Measurements from ENCODE around the gene DPH7.
"Not testable (repeated sequence)": the region's sequence is repeated elsewhere in the genome, so short reads cannot be mapped to it uniquely, and the experiment has no call there.

DPH7 gene

DNA sequence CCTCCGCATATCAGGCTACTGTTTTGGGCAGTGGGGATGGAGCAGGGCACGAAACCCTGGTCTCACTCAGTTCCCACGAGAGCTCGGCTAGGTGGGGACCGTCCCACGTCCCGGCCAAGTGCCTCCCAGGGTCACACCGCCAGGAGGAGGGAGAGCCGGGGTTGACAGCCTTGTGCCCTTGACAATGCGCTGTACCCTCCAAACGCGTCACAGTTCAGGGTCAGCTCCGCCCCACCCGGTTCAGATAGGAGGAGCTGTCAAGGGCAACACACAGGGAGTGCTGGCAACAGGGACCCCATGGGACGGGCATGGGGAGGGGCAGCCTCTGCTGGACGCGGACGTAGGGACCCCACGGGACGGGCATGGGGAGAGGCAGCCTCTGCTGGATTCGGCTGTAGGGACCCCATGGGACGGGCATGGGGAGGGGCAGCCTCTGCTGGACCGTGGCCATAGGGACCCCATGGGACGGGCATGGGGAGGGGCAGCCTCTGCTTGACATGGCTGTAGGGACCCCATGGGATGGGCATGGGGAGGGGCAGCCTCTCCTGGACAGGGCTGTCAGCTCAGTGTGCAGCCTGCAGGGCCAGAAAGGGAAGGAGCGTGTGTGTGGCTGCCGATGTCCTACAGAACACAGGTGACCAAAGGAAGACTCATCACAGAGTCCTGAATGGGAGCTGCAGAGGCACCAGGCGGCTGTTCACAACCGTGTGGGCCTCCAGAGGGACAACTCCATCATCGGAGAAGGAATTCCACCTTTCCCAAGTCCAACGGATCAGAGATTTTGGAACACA lies 57.9 kb downstream of the DPH7 start:
- no peaks in the 10 kb centered on the region for H3K36me3 ChIP-seq (ENCODE audit: insufficient read depth, low read depth, low read length)
- H3K9me3 ChIP-seq (ENCODE audit: insufficient read depth, low read depth, low read length): no peaks in the 10 kb centered on the region
- H3K9ac ChIP-seq (ENCODE audit: low read depth, low read length): no peak overlapping the region
- H3K4me1 ChIP-seq (ENCODE audit: insufficient read depth, low read length): no peaks in the 10 kb centered on the region
- H3K27ac ChIP-seq (ENCODE audit: low read length): no peak overlapping the region
- H3K27me3 ChIP-seq (ENCODE audit: insufficient read depth, low read length): no peaks in the 10 kb centered on the region
- H3K4me3 ChIP-seq (ENCODE audit: low read length): no peak overlapping the region

DNA sequence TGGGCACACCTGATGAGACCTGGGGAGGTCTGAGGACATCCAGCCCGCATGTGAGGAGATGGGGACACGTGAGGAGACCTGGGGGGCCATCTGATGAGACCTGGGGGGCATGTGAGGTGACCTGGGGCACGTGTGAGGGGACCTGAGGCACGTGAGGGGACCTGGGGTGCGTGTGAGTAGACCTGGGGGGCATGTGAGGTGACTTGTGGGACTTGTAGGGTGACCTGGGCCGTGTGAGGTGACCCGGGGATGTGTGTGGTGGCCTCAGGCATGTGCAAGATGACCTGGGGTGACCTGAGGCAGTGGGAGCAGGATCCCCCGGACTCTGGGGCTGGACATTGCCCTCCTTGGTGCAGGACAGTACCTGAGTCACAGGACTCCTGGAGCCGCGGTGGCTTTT lies 59.2 kb downstream of the DPH7 start:
- no peak overlapping the region for H3K27ac ChIP-seq (ENCODE audit: low read length)
- H3K9me3 ChIP-seq (ENCODE audit: insufficient read depth, low read depth, low read length): no peaks in the 10 kb centered on the region
- no peaks in the 10 kb centered on the region for H3K27me3 ChIP-seq (ENCODE audit: insufficient read depth, low read length)
- H3K9ac ChIP-seq (ENCODE audit: low read depth, low read length): no peak overlapping the region
- no peaks in the 10 kb centered on the region for H3K4me1 ChIP-seq (ENCODE audit: insufficient read depth, low read length)
- no peaks in the 10 kb centered on the region for H3K36me3 ChIP-seq (ENCODE audit: insufficient read depth, low read depth, low read length)
- H3K4me3 ChIP-seq (ENCODE audit: low read length): no peak overlapping the region

DNA sequence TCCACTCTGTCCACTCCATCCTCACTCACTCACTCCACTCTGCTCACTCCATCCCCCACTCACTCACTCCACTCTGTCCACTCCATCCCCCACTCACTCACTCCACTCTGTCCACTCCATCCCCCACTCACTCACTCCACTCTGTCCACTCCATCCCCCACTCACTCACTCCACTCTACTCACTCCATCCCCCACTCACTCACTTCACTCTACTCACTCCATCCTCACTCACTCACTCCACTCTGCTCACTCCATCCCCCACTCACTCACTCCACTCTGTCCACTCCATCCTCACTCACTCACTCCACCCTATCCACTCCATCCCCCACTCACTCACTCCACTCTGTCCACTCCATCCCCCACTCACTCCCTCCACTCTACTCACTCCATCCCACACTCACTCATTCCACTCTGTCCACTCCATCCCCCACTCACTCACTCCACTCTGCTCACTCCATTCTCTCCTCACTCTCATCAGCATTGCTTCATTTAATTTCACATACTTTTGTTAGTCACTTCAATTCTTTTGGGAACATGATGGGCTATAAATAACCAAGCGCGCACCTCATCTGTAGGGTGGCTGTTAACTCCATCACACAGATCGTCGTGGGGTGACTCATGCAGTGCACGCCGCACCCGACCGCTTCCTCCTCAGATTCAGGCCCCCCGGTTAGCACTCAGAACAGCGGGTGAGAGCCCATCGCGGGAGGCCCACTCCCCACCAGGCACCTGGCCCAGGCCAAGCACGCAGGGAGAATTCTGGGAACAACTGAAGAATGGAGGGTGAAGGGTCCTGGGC lies 59.9 kb downstream of the DPH7 start:
- not testable (repeated sequence) for H3K27me3 ChIP-seq (ENCODE audit: insufficient read depth, low read length); H3K27ac ChIP-seq (ENCODE audit: low read length); H3K4me1 ChIP-seq (ENCODE audit: insufficient read depth, low read length); H3K9me3 ChIP-seq (ENCODE audit: insufficient read depth, low read depth, low read length); H3K4me3 ChIP-seq (ENCODE audit: low read length); H3K9ac ChIP-seq (ENCODE audit: low read depth, low read length); H3K36me3 ChIP-seq (ENCODE audit: insufficient read depth, low read depth, low read length)

DNA sequence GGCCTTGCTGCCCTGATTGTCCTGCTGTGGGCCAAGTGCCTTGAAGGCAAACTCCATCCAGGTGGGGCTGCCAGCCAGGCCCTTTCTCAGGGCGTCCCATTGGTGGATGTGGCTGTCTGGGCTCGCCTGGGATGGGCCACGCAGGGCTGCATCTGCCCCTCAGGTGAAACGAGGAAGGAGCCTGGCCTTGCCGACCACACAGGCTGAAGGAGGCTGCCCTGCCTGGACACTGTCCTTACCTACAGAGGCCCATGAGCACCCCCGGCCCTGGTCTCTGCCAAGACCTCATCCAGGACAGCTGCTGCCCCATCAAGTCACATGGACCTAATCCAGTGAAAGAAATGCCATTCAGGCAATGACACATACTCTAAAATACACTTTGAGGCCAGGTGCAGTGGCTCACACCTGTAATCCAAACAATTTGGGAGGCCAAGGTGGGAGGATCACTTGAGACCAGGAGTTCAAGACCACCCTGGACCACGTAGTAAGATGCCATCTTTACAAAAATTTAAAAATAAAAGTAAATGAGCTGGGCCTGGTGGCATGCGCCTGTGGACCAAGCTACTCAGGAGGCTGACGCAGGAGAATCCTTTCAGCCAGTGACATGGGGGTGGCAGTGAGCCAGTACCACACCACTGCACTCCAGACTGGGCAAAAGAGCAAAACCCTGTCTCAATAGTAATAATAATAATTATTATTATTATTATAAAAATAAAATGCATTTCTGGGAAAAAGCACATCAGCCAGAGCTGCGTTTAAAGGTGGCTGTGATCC lies 62.4 kb downstream of the DPH7 start:
- H3K4me1 ChIP-seq (ENCODE audit: insufficient read depth, low read length): no peaks in the 10 kb centered on the region
- H3K27me3 ChIP-seq (ENCODE audit: insufficient read depth, low read length): no peaks in the 10 kb centered on the region
- no peak overlapping the region for H3K9ac ChIP-seq (ENCODE audit: low read depth, low read length)
- no peaks in the 10 kb centered on the region for H3K36me3 ChIP-seq (ENCODE audit: insufficient read depth, low read depth, low read length)
- no peaks in the 10 kb centered on the region for H3K9me3 ChIP-seq (ENCODE audit: insufficient read depth, low read depth, low read length)
- no peak overlapping the region for H3K27ac ChIP-seq (ENCODE audit: low read length)
- no peak overlapping the region for H3K4me3 ChIP-seq (ENCODE audit: low read length)

DNA sequence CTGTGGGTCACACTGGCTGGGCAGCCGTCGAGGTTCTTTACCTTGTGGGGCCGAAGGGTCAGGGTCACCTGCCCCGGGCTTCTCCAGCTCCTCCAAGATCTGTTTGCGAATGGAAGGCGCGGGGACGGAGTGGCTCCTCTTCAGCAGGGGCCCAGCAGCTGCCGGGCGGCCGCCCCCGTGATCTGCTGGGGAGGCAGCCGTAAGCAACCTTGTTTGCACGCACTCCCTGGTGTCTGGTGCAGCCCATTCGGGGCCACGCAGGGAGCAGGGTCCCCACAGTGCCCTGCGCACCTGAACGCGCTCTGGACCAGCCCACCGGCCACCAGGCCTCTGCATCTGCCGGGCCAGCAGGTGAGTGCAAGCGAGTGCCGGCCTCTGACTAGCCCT lies 63.4 kb downstream of the DPH7 start:
- Histone ChIP-seq H3K27me3 (ENCODE audit: insufficient read depth, low read length) (no peaks in the 10 kb centered on the region), H3K4me1 (ENCODE audit: insufficient read depth, low read length) (no peaks in the 10 kb centered on the region), H3K36me3 (ENCODE audit: insufficient read depth, low read depth, low read length) (no peaks in the 10 kb centered on the region), H3K9ac (ENCODE audit: low read depth, low read length) (no peak overlapping the region), H3K27ac (ENCODE audit: low read length) (no peak overlapping the region), H3K4me3 (ENCODE audit: low read length) (no peak overlapping the region), H3K9me3 (ENCODE audit: insufficient read depth, low read depth, low read length) (no peaks in the 10 kb centered on the region; the same call in 1 of the 2 replicates)

DNA sequence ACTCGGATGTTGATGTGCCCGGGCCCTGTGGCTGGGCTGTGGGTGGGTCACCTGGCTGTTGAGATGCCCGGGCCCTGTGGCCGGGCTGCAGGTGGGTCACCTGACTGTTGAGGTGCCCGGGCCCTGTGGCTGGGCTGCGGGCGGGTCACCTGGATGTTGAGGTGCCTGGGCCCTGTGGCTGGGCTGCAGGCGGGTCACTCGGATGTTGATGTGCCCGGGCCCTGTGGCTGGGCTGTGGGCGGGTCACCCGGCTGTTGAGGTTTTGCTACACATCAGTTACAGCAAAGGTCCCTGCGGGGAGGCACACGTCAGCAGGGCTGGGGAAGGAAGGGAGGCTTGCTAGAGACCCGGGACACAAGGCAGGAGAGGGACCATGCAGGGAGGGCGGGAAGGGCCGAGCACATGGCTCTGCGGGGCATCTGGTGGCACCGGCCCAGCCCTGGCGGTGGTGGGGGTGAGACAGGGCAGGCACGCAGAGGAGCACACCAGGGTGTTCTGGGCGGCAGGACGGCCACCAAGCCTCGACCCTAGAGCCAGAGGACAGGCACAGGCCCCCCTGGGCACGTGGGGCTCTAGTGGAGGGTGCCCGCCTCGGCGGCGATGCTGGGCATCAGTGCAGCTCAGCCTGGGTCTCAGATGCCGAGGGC lies 63.9 kb downstream of the DPH7 start:
- no peak overlapping the region for H3K4me3 ChIP-seq (ENCODE audit: low read length)
- H3K9ac ChIP-seq (ENCODE audit: low read depth, low read length): no peak overlapping the region
- H3K9me3 ChIP-seq (ENCODE audit: insufficient read depth, low read depth, low read length): no peaks in the 10 kb centered on the region; the same call in 1 of the 2 replicates
- H3K27ac ChIP-seq (ENCODE audit: low read length): no peak overlapping the region
- H3K4me1 ChIP-seq (ENCODE audit: insufficient read depth, low read length): no peaks in the 10 kb centered on the region
- H3K36me3 ChIP-seq (ENCODE audit: insufficient read depth, low read depth, low read length): no peaks in the 10 kb centered on the region
- no peaks in the 10 kb centered on the region for H3K27me3 ChIP-seq (ENCODE audit: insufficient read depth, low read length)

DNA sequence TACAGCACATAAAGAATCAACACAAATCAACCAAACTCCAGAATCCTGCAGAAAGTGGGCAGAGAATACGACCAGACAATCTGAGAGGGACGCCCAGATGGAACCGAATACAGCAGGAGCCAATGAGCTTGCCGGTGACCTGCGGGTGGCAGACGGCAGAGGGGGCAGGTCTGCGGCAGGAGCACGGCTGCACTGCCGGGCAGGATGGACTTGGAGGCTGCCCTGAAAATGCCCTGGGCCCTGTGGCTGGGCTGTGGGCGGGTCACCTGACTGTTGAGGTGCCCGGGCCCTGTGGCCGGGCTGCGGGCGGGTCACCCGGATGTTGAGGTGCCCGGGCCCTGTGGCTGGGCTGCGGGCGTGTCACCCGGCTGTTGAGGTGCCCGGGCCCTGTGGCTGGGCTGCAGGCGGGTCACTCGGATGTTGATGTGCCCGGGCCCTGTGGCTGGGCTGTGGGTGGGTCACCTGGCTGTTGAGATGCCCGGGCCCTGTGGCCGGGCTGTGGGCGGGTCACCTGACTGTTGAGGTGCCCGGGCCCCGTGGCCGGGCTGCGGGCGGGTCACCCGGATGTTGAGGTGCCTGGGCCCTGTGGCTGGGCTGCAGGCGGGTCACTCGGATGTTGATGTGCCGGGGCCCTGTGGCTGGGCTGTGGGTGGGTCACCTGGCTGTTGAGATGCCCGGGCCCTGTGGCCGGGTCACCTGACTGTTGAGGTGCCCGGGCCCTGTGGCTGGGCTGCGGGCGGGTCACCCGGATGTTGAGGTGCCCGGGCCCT lies 64.7 kb downstream of the DPH7 start:
- H3K4me3 ChIP-seq (ENCODE audit: low read length); H3K36me3 ChIP-seq (ENCODE audit: insufficient read depth, low read depth, low read length); H3K9me3 ChIP-seq (ENCODE audit: insufficient read depth, low read depth, low read length); H3K27me3 ChIP-seq (ENCODE audit: insufficient read depth, low read length); H3K27ac ChIP-seq (ENCODE audit: low read length); H3K9ac ChIP-seq (ENCODE audit: low read depth, low read length); H3K4me1 ChIP-seq (ENCODE audit: insufficient read depth, low read length): not testable (repeated sequence)

DNA sequence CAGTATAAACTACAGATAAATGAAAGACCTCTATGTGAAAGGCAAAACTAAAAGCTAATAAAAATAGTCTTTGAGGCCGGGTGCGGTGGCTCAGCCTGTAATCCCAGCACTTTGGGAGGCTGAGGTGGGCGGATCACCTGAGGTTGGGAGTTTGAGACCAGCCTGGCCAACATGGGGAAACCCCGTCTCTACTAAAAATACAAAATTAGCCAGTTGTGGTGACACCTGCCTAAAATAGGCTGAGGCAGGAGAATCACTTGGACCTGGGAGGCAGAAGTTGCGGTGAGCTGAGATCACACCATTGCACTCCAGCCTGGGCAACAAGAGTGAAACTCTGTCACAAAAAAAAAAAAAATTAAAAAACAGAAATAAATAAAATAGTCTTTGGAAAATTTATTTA lies 65.6 kb downstream of the DPH7 start:
- H3K27me3 ChIP-seq (ENCODE audit: insufficient read depth, low read length); H3K27ac ChIP-seq (ENCODE audit: low read length); H3K4me1 ChIP-seq (ENCODE audit: insufficient read depth, low read length); H3K4me3 ChIP-seq (ENCODE audit: low read length); H3K9me3 ChIP-seq (ENCODE audit: insufficient read depth, low read depth, low read length); H3K9ac ChIP-seq (ENCODE audit: low read depth, low read length); H3K36me3 ChIP-seq (ENCODE audit: insufficient read depth, low read depth, low read length): not testable (repeated sequence)

DNA sequence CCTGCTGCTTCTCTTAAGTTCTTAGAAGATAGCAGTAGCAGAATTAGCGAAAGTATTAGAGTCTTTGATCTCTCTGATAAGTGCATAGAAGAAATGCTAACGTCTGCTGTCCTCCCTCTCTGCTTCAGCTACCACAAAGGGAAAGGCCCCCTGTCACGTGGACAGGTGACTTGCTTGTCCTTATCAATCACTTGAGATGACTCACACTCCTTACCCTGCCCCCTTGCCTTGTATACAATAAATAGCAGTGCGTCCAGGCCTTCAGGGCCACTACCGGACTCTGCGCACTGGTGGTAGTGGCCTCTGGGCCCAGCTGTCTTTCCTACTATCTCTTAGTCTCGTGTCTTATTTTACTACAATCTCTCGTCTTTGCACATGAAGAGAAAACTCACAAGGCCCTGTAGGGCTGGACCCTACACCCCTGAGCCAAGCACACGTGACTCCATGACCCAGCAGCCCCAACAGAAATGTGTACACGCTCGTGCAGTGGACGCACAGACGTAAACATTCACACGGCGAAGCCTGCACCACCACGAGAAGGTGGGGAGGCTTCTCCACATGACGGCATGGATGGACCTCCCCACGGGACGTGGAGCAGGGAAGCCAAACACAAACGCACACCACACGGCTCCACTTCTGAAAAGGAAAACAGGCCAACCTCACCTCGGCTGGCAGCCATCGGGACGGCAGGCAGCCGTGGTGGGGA lies 66.8 kb downstream of the DPH7 start:
- Histone ChIP-seq H3K27me3 (ENCODE audit: insufficient read depth, low read length) (no peaks in the 10 kb centered on the region), H3K36me3 (ENCODE audit: insufficient read depth, low read depth, low read length) (no peaks in the 10 kb centered on the region), H3K9me3 (ENCODE audit: insufficient read depth, low read depth, low read length) (peaks cover 6% of the 10 kb centered on the region), H3K4me1 (ENCODE audit: insufficient read depth, low read length) (no peaks in the 10 kb centered on the region), H3K9ac (ENCODE audit: low read depth, low read length) (no peak overlapping the region), H3K4me3 (ENCODE audit: low read length) (no peak overlapping the region), H3K27ac (ENCODE audit: low read length) (no peak overlapping the region)

DNA sequence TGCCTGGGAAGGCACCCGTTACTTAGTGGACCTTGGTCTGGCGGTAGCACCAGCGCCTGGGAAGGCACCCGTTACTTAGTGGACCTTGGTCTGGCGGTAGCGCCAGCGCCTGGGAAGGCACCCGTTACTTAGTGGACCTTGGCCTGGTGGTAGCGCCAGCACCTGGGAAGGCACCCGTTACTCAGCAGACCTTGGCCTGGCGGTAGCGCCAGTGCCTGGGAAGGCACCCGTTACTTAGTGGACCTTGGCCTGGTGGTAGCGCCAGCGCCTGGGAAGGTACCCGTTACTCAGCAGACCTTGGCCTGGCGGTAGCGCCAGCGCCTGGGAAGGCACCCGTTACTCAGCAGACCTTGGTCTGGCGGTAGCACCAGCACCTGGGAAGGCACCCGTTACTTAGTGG lies 67.6 kb downstream of the DPH7 start:
- H3K4me3 ChIP-seq (ENCODE audit: low read length); H3K4me1 ChIP-seq (ENCODE audit: insufficient read depth, low read length); H3K9ac ChIP-seq (ENCODE audit: low read depth, low read length); H3K9me3 ChIP-seq (ENCODE audit: insufficient read depth, low read depth, low read length); H3K27me3 ChIP-seq (ENCODE audit: insufficient read depth, low read length); H3K27ac ChIP-seq (ENCODE audit: low read length); H3K36me3 ChIP-seq (ENCODE audit: insufficient read depth, low read depth, low read length): not testable (repeated sequence)

Data from iPS-20b (cell line).